ENCODE results near the gene TSPEAR.
A peak's percentile ranks its signal among the peaks of the same experiment; 100 is the strongest.

Gene TSPEAR

GRCh38 chr21:44740742-44741141 is 29.4 kb upstream of the TSPEAR start:
- DNase-seq (ENCODE audit: low read depth): no peak

DNA sequence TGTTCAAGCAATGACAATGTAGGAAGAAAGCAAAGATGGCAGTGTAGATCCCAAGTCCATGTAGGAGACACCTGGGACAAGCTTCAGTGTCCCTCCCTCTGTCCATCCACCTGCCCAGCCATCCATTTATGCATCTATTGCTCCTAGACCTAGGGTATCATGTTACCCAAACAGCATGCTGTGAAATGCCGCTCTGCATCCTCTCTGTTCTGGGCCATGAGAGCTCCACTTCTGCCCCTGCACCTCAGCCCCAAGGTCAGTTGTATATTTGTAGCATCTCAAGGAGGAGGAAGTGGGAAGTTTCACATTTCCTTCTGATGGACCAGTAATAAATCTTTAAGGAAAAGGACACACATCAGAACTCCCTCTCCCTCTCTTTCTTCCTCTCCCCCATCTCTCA is 27.9 kb upstream of the TSPEAR start:
- DNase-seq (ENCODE audit: low read depth): no peak

DNA sequence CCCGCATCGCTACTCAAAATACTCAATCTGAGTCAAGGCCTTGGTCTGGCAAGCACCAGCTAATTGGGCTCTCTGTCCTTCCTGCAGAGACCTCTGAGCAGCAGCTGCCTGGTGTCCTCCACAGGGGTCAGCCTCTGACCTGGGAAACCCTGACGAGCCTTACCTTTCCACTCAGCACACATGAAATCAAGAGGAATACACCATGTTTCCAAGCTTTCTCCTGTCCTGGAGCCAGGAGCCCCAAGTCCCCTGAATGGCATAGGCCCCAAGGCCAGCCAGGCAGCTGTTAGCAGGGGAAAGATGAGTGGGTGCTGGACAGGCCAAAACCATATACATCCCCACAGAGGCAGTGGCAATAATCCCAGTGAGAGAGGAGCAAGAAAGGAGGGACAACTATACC is 27.2 kb upstream of the TSPEAR start:
- DNase-seq (ENCODE audit: low read depth): no peak

GRCh38 chr21:44737706-44738354 is 26.5 kb upstream of the TSPEAR start:
- peak; percentile 23 for DNase-seq (ENCODE audit: low read depth)

- DNase-seq (ENCODE audit: low read depth): no peak
Observed at GRCh38 chr21:44736291-44737004, 25.1 kb upstream of the TSPEAR start.

DNA sequence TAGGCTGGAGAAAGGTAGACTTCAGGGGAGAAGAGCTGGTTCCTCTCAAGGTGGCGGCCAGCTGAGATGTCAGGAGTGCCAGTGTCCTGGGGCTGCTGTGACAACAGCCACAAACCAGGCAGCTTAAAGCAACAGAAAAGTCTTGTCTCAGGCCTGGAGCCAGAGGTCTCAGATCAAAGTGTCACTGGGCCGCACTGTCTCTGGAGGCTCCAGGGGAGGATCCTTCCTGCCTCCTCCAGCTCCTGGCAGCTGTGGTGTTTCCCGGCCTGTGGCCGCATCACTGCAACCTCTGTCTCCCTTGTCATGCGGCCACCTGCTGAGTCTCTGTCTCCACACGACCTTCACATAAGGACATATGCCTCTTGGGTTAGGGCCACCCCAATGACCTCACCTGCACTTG is 24.4 kb upstream of the TSPEAR start:
- DNase-seq (ENCODE audit: low read depth): no peak

DNA sequence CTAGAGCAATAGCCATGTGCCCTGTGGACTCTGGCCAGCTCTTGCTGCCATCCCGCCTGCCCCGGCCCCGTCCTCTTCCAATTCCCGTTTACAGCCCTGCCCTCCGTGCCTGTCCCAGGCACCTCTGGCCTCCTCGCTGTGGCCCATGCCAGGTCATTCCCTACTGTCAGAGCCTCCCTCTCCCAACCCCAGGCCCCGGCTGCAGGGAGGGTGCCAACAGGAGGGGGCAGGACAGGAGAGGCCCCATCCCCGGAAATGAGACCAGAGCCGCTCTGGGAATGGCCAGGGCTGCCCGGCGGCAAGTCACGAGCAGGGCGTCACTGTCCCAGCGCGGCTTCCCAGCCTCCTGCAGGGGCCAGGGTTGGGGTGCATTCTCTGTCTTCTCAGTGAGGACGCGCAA is 23.5 kb upstream of the TSPEAR start:
- DNase-seq (ENCODE audit: low read depth): no peak

DNA sequence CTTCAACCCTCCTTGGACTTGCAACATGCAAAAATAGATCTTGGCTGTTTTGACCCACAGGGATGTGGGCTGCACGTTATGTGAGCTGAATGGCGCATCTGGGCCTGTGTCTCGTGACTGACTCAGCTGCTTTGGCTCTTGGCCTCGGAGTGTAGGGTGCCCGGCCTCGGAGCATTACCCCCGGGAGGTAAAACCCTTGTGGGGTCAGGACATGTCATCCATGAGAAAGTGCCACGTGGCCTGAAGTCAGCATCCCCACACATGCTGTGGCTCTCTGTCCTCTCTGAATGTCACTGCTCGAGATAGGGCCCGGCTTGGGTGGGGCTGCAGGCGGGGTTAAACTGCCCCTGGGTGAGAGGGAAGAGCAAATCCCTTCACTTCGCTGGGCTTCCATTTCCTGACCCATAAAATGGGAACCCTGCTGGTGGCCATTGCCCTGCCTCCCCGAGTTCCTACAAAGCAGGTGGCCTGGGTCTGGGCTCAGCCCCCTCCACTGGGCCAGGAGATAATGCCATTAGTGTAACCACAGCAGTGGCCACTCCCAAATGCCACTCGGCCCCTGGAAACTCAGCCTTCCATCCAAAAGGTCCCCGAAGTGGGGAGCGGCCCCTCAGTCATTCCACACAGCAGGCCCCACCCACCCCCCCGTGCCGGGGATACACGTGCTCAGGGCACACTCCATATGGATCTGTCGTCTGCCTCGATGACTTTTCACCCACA is 22.8 kb upstream of the TSPEAR start:
- no peak for DNase-seq (ENCODE audit: low read depth)

DNA sequence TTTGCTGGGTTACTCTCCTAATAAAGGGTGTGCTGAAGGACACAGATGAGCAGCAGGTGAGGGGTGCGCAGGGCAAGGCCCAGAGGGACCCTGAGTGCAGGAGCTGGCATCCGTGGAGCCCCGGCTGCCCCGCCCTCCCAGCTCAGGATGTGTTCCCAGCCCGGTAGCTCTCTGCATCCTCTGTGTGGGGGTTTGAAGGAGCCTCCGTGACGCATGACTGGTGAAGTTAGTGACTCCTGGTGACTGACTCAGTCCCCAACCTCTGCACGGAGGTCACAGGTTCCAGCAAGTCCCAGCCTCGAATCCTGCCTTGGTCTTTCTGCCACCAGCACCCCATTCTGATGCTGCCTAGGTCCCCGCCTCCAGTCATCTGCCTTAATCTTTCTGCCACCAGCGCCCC is 21.6 kb upstream of the TSPEAR start:
- no peak for DNase-seq (ENCODE audit: low read depth)

DNA sequence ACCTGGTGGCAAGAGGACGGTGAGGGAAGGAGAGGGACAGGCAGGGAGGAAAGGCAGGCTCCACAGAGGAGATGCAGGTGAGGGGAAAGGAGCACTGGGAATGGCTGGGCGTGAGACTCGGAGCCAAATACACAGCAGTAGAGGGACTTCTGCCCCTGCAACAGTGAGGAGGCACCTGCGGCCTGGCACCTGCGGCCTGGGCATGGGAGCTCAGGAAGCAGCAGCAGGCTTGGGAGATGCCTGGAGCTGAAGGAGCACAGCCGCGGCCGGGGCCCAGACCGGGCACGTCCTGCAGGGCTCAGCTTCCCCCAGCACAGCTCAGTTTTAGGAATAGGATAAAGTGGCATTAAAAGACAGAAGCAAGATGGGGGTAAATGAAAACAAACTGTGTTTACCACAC is 20.9 kb upstream of the TSPEAR start:
- no peak for DNase-seq (ENCODE audit: low read depth)

GRCh38 chr21:44730951-44731579 is 19.7 kb upstream of the TSPEAR start:
- DNase-seq (ENCODE audit: low read depth): no peak

DNA sequence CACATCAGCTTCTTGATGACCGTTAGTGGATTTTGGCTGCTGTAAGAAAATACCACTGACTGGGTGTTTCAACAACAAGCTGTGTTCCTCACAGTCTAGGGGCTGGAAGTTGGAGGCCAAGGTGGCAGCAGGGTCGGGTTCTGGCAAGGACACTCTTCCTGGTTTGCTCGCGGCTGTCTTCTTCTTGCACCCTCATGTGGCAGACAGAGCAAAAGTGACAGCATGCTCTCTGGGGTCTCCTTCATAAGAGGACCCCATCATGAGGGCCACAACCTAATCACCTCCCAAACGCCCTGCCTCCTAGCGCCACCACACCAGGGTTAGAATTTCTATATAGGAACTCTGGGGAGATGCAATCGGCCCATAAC is 18.6 kb upstream of the TSPEAR start:
- DNase-seq (ENCODE audit: low read depth): no peak

GRCh38 chr21:44729336-44730027 is 18.1 kb upstream of the TSPEAR start:
- no peak for DNase-seq (ENCODE audit: low read depth)

GRCh38 chr21:44728716-44729115 is 17.3 kb upstream of the TSPEAR start:
- DNase-seq (ENCODE audit: low read depth): no peak

GRCh38 chr21:44727757-44728156 is 16.4 kb upstream of the TSPEAR start:
- no peak for DNase-seq (ENCODE audit: low read depth)

GRCh38 chr21:44727321-44727720 is 15.9 kb upstream of the TSPEAR start:
- DNase-seq (ENCODE audit: low read depth): no peak

DNA sequence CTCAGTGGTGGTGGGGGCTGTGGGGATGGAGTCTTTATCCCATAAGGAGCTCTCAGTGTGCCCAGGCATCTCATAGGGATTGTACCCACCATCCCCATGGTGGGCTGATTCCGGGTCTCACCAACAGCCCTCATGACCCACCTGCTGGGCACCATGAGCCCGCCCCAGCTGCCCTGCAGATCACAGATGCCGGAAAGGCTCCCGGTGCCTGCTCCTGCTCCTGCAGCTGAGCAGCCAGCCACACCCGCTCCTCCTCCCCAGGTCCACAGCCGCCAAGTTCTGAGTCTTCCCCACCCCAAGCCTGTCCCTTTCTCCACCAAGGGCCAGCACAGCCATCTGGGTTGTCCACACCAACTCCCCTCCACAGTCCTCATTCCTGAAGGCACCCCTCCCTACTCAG is 15.5 kb upstream of the TSPEAR start:
- DNase-seq (ENCODE audit: low read depth): no peak

GRCh38 chr21:44724926-44725325 is 13.6 kb upstream of the TSPEAR start:
- no peak for DNase-seq (ENCODE audit: low read depth)

DNA sequence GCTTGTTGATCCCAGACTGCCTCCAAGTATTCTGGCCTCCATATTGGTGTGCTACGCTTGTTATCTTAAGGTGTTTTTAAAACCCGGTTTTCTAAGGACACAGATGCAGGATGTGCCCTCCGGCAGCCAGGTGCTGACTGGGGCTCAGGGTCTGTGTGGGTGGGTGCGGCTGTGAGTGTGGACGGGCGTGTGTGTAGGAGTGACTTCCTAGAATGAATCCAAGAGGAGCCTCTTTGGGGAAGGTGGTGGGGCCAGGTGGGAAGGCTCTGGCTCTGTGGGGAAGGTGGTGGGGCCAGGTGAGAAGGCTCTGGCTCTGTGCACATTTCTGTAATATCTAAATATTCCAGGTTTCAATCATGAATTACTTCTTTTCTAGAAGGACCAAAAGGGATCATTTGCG is 12.8 kb upstream of the TSPEAR start:
- DNase-seq (ENCODE audit: low read depth): no peak

DNA sequence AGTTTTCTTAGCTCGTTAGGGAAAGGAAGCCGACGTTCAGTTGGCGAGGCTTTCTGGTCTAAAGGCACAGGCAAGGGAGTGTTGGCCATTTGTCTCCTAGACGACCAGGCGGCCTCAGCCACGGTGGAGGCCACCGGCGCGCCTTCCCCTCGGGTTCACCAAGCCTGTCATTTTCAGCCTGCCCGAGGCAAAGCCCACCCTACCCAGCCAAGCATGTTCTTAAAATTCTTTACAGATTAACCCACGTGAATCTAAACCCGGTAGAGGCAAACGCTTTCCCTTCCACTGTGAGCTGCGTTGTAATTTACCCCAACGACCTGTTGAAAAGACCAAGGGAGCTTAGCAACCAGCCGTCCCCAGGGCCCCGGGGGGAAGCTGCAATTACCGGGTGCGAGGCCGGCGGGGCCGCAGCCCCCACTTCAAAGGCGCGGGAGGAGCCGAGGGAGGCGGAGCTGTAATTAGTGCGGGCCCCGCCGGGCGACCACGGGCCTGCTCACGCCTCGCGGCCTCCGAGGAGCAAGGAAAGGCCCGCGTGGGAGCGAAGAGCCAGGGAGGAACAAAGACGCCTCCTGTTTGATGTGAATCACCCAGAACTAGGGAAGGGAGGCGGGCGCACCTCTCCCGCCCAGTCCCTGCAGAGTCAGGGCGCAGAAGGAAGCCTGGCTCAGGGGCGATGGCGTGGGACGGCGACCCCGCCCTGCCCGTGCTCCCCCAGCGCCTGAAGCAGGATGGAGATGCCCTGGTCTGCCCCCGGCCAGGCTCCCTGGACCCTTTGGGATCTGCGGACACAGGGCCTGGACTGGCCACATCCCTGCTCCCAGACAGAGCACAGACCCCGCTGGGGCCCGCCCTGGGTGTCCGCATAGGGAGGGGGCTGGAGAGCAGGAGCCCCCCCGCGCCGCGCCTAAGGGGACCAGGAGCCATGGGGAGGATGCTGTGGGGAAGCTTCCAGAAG is 12.1 kb upstream of the TSPEAR start:
- no peak for DNase-seq (ENCODE audit: low read depth)

GRCh38 chr21:44722731-44723130 is 11.4 kb upstream of the TSPEAR start:
- DNase-seq (ENCODE audit: low read depth): no peak
